GM12874 (cell line): ENCODE results near the gene KCNQ2.

Experiments used
- TF ChIP-seq, protein P1 (sequence below): IDR thresholded peaks from 2 replicates; pipeline ENCODE4 v1.5.1; 2011; ENCODE audit warnings: low read depth, mild to moderate bottlenecking, control low read depth, low read length, moderate library complexity; ENCODE audit not compliant: insufficient read depth

The KCNQ2 gene

DNA sequence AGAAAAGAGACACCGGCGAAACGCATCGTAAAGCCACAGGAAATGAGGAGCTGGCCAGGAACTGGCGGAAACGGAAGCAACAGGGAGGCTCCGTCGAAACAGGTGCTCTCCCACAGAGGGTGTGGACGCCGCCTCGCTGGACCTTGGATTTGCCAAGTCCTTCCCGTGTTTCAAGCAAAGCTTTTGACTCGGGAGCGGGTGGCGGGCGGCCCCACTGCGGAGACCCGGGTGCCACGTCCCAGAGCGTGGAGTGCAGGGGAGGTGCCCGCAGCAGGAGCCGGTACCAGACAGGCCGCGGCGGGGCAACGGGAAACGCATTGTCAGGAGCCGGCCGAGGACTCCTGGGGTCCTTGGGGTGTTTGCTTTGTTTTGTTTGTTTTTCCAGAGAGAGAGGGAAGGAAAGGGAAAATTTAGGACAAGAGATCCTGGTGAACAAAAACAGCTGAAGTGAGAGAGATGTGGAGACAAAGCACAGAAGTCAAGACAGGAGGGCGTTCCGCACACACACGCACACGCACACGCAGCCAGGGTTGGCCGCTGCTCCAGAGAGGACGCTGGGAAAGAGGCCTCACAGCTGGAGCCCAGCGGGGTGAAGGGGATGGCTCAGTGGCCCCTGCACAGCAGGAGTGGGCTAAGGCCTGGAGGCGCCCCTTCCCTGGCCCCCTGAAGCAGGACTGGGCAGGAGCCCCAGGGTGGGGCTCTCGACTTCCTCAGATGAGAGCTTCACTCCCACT lies 60.4 kb downstream of the KCNQ2 start:
- TF ChIP-seq, protein P1, sequence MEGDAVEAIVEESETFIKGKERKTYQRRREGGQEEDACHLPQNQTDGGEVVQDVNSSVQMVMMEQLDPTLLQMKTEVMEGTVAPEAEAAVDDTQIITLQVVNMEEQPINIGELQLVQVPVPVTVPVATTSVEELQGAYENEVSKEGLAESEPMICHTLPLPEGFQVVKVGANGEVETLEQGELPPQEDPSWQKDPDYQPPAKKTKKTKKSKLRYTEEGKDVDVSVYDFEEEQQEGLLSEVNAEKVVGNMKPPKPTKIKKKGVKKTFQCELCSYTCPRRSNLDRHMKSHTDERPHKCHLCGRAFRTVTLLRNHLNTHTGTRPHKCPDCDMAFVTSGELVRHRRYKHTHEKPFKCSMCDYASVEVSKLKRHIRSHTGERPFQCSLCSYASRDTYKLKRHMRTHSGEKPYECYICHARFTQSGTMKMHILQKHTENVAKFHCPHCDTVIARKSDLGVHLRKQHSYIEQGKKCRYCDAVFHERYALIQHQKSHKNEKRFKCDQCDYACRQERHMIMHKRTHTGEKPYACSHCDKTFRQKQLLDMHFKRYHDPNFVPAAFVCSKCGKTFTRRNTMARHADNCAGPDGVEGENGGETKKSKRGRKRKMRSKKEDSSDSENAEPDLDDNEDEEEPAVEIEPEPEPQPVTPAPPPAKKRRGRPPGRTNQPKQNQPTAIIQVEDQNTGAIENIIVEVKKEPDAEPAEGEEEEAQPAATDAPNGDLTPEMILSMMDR, result no peak

DNA sequence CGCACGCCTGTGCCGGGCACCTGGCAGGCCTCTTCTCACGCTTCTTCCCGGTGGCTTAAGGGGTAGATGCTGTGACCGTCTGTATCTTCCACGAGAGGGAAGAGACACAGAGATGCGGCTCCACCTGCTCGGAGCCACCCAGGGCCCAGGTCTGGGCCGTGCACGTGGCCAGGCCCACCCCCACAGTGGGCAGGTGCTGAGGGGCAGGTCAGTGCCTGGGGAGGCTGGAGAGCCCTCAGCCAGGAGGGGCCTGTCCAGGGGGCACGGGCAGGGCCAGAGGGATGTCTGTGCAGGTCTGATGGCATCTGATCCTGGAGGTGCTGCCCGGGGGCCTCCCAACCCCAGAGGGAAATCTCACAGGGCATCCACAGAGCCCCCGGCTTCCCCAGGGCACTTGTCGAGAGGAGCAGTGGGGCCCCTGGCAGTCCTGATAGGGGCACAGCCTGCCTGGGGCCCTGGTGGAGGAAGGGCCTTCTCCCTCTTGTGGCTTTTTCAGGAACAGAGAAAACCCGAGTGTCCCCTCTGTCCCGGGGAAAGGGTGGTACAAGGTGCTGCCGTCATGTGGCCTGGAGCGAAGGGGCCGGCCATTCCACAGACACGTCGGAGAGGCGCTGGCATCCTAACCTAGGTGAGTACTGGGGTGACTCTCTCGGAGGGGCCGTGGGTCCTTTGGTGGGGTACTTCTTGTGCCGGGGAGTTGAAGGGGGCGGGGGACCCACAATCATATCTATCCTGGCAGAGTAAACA lies 61.1 kb downstream of the KCNQ2 start:
- TF ChIP-seq, protein P1, result no peak

DNA sequence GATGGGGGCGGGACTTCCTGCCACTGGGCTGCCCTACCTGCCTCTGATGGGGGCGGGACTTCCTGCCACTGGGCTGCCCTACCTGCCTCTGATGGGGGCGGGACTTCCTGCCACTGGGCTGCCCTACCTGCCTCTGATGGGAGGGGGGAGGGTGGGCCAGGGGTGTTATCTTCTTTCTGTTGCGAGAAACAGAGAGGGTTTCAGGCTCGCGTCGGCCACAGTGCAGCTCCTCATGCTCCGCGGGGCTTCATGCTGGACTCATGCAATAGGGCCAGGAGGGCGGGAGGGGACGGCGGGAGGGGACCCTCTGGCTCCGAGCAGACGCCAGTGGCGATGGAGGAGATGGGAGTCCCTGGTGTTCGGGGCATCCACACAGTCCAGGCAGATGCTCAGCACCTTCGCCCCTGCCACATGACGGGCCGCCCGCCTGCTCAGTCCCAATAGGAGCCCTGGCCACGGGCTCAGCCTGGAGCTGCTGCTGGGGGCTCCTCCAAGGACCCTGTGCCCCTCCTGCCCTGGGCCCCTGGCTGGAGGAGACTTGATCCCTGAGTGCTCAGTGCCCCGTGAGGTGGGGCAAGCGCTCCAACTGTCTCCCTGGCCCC lies 62.5 kb downstream of the KCNQ2 start:
- TF ChIP-seq, protein P1, result no peak

DNA sequence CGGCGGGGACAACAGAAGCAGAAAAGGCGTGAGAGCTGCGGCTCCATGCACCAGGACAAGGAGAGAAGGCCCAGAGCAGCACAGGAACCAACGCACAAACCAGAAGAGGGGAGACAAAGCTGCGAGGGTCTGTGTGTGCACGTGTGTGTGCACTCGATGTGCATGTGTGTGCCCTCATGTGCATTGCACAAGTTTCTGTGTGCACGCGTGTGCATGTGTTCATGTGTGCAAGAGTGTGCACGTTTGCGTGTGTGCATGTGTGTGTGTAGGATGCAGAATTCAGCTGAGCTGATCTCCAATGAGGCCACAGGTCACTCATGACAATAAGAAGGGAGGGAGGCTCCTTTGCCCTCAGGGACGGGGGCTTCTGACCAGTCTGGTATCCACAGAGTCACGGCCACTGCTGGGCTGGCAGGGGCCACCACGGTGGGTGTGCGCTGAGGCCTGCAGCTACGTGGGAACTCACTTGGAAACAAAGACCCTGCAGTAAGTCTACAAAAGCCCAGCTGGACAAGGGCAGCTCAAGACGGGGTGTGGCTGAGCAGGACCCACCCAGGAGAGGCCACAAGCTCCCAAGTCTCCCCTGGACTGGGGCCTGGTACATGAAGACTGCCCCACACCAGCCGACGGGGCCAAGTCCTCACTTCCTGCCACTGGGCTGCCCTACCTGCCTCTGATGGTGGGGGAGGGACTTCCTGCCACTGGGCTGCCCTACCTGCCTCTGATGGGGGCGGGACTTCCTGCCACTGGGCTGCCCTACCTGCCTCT lies 63.2 kb downstream of the KCNQ2 start:
- TF ChIP-seq, protein P1, result no peak

DNA sequence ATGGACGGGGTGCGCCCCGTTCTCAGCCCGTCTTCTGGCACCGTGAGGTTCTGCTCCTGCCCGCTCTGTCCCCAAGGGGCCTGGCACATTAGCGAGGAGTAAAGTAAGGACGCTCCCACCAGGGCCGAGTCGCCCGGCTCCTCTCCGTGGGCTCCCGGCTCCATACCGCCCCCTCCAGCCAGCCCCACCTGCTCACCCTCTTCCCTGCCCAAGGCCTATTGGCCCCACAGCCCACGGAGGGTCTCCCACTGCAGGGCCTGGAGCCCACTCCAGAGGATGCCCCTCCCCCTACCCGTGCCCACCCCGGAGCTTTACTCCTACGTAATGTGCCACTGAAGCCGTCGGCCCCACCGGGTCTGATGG lies 63.8 kb downstream of the KCNQ2 start:
- TF ChIP-seq, protein P1, result no peak

DNA sequence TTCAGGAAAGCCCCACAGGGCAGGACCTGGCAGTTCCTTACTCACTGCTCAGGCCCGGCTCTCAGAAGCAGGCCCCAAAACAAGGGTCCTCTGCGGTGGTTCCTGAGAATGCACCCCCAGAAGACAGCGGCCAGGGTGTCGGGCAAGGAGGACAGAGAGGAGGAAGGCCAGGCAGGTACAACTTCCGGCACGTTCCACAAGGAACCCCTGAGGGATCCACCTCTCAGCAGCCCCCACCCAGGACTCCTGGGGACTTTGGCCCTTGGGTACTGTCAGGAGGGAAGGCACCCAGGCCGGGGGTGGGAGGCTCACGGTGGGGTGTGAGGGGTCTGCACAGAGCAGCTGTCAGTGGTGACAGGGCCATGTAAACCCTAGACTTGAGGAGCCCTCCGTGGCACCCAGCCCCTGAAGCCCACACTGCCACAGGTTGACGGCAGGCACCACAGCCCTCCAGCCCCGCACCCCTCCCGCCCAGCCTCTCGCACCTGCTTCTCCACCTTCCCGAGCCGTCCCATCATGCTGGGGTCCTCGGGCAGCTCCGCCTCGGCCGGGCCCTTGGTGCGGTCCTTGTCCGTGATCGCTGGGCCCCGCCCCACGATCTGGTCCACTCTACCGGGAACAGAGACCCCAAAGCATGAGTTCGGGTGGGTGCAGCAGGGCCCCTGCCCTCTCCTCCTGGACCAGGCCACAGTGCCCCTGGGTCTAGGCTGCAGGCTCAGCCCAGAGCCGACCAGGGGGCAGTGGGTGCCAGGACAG lies 64.3 kb downstream of the KCNQ2 start:
- TF ChIP-seq, protein P1, result no peak
